Osteocyte (in vitro differentiated cells): ENCODE measurements around the gene STRN3. TPM values are rescaled to one million over a fixed set of nuclear protein-coding genes. Genes with fewer than 3 reads are reported as not detected.

Experiments used
- DNase-seq: peaks from one replicate; pipeline ENCODE4 v3.0.0; 2021; ENCODE audit warnings: mixed read lengths; ENCODE audit not compliant: unreplicated experiment; ENCODE audit errors: extremely low spot score
- H3K27ac Mint-ChIP-seq: one replicate; pipeline ENCODE4 v1.8.0; 2021; ENCODE audit warnings: mild to moderate bottlenecking, mixed read lengths; ENCODE audit not compliant: unreplicated experiment
- H3K27me3 Mint-ChIP-seq: one replicate; pipeline ENCODE4 v1.8.0; 2021; ENCODE audit warnings: mixed read lengths; ENCODE audit not compliant: unreplicated experiment
- H3K36me3 Mint-ChIP-seq: one replicate; pipeline ENCODE4 v1.8.0; 2021; ENCODE audit warnings: mixed read lengths; ENCODE audit not compliant: unreplicated experiment
- H3K4me1 Mint-ChIP-seq: one replicate; pipeline ENCODE4 v1.8.0; 2021; ENCODE audit warnings: mixed read lengths; ENCODE audit not compliant: unreplicated experiment
- H3K4me3 Mint-ChIP-seq: one replicate; pipeline ENCODE4 v1.8.0; 2021; ENCODE audit warnings: mild to moderate bottlenecking, moderate library complexity, mixed read lengths; ENCODE audit not compliant: unreplicated experiment
- H3K9me3 Mint-ChIP-seq: one replicate; pipeline ENCODE4 v1.8.0; 2021; ENCODE audit warnings: mixed read lengths; ENCODE audit not compliant: unreplicated experiment
- total RNA-seq: library from RNA; stranded (reverse); gene quantifications from 2 replicates; pipeline ENCODE4 v1.2.1, GENCODE V29; 2021
- TF ChIP-seq, protein P1 (sequence below): fragments of 200-600 bp; sonication (generic); IDR thresholded peaks from 2 replicates; pipeline ENCODE4 v1.5.0; 2021; ENCODE audit warnings: antibody characterized with exemption, mild to moderate bottlenecking, moderate library complexity

The STRN3 gene
- total RNA-seq, 1 donor from 2014 or later, result 38.7 TPM

DNA sequence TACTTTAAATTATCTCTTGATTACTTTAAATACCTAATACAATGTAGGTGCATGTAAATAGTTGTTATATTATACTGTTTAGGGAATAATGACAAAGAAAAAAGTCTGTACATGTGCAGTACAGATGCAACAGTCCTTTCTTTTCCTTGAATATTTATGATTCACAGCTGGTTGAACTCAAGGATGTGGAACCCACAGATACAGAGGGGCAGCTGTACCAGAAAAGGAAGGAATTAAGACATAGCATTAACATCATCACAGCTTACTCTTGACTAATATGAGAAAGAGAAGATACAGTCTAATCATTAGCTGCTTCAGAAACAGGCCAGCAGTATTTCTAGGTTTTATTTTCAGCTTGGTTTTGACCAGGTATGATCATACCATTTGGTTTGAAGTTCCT is 35.4 kb downstream of the STRN3 start:
- H3K9me3 Mint-ChIP-seq, result no peaks in the 10 kb centered on the region
- no peak overlapping the region for H3K4me3 Mint-ChIP-seq
- no peak for DNase-seq
- peaks cover 42% of the 10 kb centered on the region for H3K4me1 Mint-ChIP-seq
- H3K27ac Mint-ChIP-seq, result no peak overlapping the region
- H3K27me3 Mint-ChIP-seq, result no peaks in the 10 kb centered on the region
- TF ChIP-seq, protein P1, sequence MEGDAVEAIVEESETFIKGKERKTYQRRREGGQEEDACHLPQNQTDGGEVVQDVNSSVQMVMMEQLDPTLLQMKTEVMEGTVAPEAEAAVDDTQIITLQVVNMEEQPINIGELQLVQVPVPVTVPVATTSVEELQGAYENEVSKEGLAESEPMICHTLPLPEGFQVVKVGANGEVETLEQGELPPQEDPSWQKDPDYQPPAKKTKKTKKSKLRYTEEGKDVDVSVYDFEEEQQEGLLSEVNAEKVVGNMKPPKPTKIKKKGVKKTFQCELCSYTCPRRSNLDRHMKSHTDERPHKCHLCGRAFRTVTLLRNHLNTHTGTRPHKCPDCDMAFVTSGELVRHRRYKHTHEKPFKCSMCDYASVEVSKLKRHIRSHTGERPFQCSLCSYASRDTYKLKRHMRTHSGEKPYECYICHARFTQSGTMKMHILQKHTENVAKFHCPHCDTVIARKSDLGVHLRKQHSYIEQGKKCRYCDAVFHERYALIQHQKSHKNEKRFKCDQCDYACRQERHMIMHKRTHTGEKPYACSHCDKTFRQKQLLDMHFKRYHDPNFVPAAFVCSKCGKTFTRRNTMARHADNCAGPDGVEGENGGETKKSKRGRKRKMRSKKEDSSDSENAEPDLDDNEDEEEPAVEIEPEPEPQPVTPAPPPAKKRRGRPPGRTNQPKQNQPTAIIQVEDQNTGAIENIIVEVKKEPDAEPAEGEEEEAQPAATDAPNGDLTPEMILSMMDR, result no peak
- H3K36me3 Mint-ChIP-seq, result no peaks in the 10 kb centered on the region

DNA sequence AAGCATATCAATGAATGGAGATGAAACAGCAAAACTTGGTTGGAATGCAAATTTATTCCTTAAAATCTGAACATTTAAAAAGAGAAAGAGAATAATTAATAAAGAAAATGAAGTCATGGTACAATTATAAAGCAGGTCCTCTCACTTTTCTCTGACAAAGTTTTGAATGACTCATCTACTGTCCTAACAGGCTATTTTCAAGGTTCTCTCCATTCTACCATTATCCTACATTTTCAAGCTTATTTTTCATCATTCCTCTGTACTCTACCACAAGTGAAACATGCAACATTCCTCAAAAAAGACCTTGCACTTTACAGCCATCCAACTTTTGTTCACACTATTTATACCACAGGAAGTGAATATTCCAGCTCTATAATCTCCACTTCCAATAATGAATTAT is 37.7 kb downstream of the STRN3 start:
- Mint-ChIP-seq H3K4me3 (no peak overlapping the region), H3K36me3 (no peaks in the 10 kb centered on the region), H3K27me3 (no peaks in the 10 kb centered on the region), H3K27ac (peak overlapping the region; percentile 60), H3K9me3 (no peaks in the 10 kb centered on the region), H3K4me1 (peaks cover 33% of the 10 kb centered on the region)
- TF ChIP-seq, protein P1, result no peak
- DNase-seq, result no peak

DNA sequence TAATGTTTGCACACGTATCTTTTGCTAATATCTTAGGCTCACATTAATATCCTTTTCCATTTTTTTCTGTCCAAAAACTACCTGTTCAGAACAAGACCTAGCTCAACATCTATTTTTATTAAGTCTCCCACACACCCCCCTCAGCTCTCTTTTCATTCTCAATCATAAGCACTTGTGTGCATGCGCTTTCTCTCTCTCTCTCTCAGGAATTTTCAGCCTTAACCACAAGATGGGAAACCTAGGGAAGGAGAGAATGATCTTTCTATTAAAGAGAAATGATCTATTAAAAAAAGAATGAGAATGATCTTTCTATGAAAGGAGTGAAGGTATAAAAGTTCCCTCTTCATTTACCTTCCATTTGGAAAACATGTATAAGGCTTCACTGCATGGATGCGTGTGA is 40.4 kb downstream of the STRN3 start:
- H3K36me3 Mint-ChIP-seq, result no peaks in the 10 kb centered on the region
- no peaks in the 10 kb centered on the region for H3K27me3 Mint-ChIP-seq
- H3K27ac Mint-ChIP-seq, result peak overlapping the region; percentile 52
- TF ChIP-seq, protein P1, result no peak
- no peak for DNase-seq
- no peak overlapping the region for H3K4me3 Mint-ChIP-seq
- no peaks in the 10 kb centered on the region for H3K9me3 Mint-ChIP-seq
- peaks cover 35% of the 10 kb centered on the region for H3K4me1 Mint-ChIP-seq

DNA sequence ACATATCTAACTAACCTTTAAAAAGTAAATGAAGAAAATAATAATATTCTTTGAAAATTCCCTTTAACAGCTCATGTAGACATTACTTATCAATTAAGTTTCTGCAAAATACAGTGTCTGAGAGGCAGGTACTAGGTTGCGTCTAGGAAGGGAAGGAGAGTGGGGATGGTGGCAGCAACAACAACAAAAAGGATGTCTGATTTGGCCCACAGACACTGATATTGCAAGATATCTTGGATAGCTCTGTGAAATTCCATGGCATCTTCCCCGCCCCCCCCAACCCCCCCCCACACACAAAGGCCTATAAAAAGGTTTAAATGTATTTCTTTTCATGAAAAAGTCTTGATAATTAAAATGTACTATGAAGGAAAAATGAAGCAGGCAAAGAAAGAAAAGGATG is 42.3 kb downstream of the STRN3 start:
- Mint-ChIP-seq H3K4me1 (peaks cover 36% of the 10 kb centered on the region), H3K4me3 (no peak overlapping the region), H3K9me3 (no peaks in the 10 kb centered on the region), H3K27ac (peak overlapping the region; percentile 23), H3K36me3 (no peaks in the 10 kb centered on the region), H3K27me3 (no peaks in the 10 kb centered on the region)
- DNase-seq, result no peak
- TF ChIP-seq, protein P1, result no peak

DNA sequence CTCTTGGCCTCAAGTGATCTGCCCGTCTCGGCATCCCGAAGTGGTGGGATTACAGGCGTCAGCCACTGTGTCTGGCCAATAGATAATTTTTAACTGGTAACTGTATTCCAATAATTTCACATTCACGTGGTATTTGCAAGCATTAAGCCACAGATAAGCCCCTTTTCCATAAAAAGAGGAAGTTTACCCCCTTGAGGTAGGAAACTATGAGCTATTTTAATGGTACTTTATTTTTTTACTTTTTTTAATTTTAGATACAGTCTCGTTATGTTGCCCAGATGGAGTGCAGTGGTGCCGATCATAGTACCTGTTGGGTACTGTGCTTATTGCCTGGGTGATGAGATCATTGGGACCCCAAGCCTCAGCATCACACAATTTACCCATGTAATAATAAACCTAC is 43.6 kb downstream of the STRN3 start:
- Mint-ChIP-seq H3K4me3 (no peak overlapping the region), H3K36me3 (no peaks in the 10 kb centered on the region), H3K27ac (no peak overlapping the region), H3K4me1 (peaks cover 23% of the 10 kb centered on the region), H3K27me3 (no peaks in the 10 kb centered on the region), H3K9me3 (no peaks in the 10 kb centered on the region)
- TF ChIP-seq, protein P1, result no peak
- DNase-seq, result no peak
